ENCODE results near the gene CCND1. TPM values are rescaled to one million over a fixed set of nuclear protein-coding genes. Genes with fewer than 3 reads are reported as not detected.

CCND1 gene
- total and polyA plus RNA-seq, 2 donors (not counting 1 experiment from before 2014, with no cell fraction given): 322 to 548 TPM

DNA sequence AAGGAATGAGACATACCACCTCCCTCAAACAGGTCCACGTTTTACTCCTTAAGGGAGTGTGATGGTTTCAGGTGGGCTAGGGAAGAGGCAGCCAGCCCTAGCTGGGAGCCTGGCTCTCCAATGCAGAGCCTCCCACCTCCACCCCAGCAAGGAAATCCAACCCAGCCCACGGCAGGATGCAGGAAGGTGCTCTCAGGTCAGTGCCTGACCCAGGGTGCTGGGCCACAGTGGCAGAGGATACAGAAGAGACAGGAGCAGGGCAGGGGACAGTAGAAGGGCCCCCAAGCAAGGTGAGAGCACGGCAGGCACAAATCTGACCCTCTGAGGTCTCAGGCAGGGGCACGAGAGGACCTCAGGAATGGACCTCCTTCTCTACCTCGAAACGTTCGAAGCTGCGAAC, 26.9 kb upstream of the CCND1 start:
- H3K4me2 ChIP-seq (ENCODE audit: extremely low read depth, insufficient read depth, low read length): no peak overlapping the region
- no peak for DNase-seq (ENCODE audit: low read depth in 2 of 2)
- H3K4me3 ChIP-seq (replicated peaks in 1 of 4; ENCODE audit: control extremely low read depth in 1 of 4, insufficient read depth in 1 of 4, low read depth in 3 of 4, low read length in 4 of 4): no peak overlapping the region
- H3K27ac ChIP-seq (ENCODE audit: insufficient read depth, low read length): no peak overlapping the region
- H3K9ac ChIP-seq (ENCODE audit: insufficient read depth, low read length): no peak overlapping the region
- H4K20me1 ChIP-seq (ENCODE audit: control insufficient read depth, extremely low read depth, insufficient read depth, low read length): no peaks in the 10 kb centered on the region
- no peak for TF ChIP-seq EZH2 (IDR thresholded peaks at IDR 0.05; ENCODE audit: low read length, missing control alignments)
- TF ChIP-seq, protein P1, sequence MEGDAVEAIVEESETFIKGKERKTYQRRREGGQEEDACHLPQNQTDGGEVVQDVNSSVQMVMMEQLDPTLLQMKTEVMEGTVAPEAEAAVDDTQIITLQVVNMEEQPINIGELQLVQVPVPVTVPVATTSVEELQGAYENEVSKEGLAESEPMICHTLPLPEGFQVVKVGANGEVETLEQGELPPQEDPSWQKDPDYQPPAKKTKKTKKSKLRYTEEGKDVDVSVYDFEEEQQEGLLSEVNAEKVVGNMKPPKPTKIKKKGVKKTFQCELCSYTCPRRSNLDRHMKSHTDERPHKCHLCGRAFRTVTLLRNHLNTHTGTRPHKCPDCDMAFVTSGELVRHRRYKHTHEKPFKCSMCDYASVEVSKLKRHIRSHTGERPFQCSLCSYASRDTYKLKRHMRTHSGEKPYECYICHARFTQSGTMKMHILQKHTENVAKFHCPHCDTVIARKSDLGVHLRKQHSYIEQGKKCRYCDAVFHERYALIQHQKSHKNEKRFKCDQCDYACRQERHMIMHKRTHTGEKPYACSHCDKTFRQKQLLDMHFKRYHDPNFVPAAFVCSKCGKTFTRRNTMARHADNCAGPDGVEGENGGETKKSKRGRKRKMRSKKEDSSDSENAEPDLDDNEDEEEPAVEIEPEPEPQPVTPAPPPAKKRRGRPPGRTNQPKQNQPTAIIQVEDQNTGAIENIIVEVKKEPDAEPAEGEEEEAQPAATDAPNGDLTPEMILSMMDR (conservative IDR thresholded peaks at IDR 0.05 in 1 of 2, IDR thresholded peaks at IDR 0.05 in 1 of 2; ENCODE audit: low read depth in 1 of 2, low read length in 2 of 2): no peak
- H3K27me3 ChIP-seq (ENCODE audit: control insufficient read depth, insufficient read depth, low read length): no peaks in the 10 kb centered on the region
- H3K4me1 ChIP-seq (ENCODE audit: control insufficient read depth, extremely low read depth, insufficient read depth, low read length): no peaks in the 10 kb centered on the region
- H3K36me3 ChIP-seq (ENCODE audit: control insufficient read depth, insufficient read depth, low read length): no peaks in the 10 kb centered on the region
- H3K9me3 ChIP-seq (ENCODE audit: control insufficient read depth, insufficient read depth, low read depth, low read length): no peaks in the 10 kb centered on the region
- H2AFZ ChIP-seq (ENCODE audit: low read length): no peak overlapping the region
- H3K79me2 ChIP-seq (ENCODE audit: control insufficient read depth, insufficient read depth, low read length): no peaks in the 10 kb centered on the region

DNA sequence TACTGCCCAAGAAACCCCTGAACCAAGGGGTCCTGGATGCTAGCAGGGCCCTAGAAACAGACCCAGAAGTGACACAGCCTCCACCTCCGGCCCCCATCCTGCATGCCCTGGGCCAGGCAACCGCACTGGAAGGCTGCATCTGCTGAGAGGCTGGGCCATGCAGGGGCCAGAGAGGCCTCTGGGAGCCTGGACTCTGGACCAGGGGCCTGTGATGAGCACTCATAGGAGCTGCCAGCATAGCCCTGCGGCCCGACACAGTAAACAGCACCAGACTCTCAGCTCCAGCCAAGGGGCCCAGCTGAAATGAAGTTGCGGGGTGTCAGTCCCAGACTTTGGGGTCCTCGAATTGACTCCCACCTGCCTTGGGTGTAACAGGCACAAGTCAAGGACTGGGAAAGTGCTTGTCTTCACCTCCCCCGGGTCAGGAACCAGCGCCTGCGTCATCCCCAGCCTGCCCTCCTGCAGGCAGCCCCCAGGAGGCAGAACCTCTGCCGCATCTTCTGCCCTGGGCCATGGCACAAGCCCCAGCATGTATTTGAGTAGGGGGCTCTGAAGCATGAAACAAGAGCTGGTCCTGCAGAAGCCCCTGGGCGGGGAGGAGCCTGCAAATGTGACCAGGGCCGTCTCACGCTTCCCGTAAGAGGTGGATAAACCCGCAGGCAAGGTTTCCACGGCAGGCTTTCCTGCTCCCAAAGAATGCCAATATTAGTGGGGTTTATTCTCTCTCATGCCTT, 25.2 kb upstream of the CCND1 start:
- TF ChIP-seq EZH2 (IDR thresholded peaks at IDR 0.05; ENCODE audit: low read length, missing control alignments): no peak
- TF ChIP-seq, protein P1 (conservative IDR thresholded peaks at IDR 0.05 in 1 of 2, IDR thresholded peaks at IDR 0.05 in 1 of 2; ENCODE audit: low read depth in 1 of 2, low read length in 2 of 2): no peak
- no peak overlapping the region for H2AFZ ChIP-seq (ENCODE audit: low read length)
- no peak for DNase-seq (ENCODE audit: low read depth in 2 of 2)
- no peak overlapping the region for H3K4me3 ChIP-seq (replicated peaks in 1 of 4; ENCODE audit: control extremely low read depth in 1 of 4, insufficient read depth in 1 of 4, low read depth in 3 of 4, low read length in 4 of 4)
- no peaks in the 10 kb centered on the region for H3K36me3 ChIP-seq (ENCODE audit: control insufficient read depth, insufficient read depth, low read length)
- no peaks in the 10 kb centered on the region for H4K20me1 ChIP-seq (ENCODE audit: control insufficient read depth, extremely low read depth, insufficient read depth, low read length)
- H3K79me2 ChIP-seq (ENCODE audit: control insufficient read depth, insufficient read depth, low read length): no peaks in the 10 kb centered on the region
- no peaks in the 10 kb centered on the region for H3K9me3 ChIP-seq (ENCODE audit: control insufficient read depth, insufficient read depth, low read depth, low read length)
- H3K4me2 ChIP-seq (ENCODE audit: extremely low read depth, insufficient read depth, low read length): no peak overlapping the region
- no peak overlapping the region for H3K9ac ChIP-seq (ENCODE audit: insufficient read depth, low read length)
- H3K27me3 ChIP-seq (ENCODE audit: control insufficient read depth, insufficient read depth, low read length): no peaks in the 10 kb centered on the region
- H3K4me1 ChIP-seq (ENCODE audit: control insufficient read depth, extremely low read depth, insufficient read depth, low read length): no peaks in the 10 kb centered on the region
- no peak overlapping the region for H3K27ac ChIP-seq (ENCODE audit: insufficient read depth, low read length)

DNA sequence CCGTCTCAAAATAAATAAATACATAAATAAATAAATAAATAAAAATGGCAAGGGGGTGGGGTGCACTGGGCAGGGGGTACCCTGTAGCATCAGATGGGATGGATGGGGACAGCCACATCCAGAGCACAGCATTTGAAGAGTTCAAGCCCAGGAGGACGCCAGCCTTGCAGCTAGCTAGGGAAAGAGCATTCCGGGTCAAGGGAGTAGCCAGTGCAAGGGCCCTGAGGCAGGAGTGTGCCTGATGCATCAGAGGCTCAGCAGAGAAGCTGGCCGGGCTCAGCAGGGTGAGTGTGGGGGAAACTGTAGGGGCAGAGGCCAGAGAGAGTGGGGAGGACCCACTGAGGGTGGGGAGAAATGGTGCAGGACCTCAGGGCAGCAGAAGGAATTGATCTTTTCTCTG, 23.7 kb upstream of the CCND1 start:
- Histone ChIP-seq H3K79me2 (ENCODE audit: control insufficient read depth, insufficient read depth, low read length) (no peaks in the 10 kb centered on the region), H3K9me3 (ENCODE audit: control insufficient read depth, insufficient read depth, low read depth, low read length) (no peaks in the 10 kb centered on the region), H3K27me3 (ENCODE audit: control insufficient read depth, insufficient read depth, low read length) (no peaks in the 10 kb centered on the region), H3K27ac (ENCODE audit: insufficient read depth, low read length) (no peak overlapping the region), H3K9ac (ENCODE audit: insufficient read depth, low read length) (no peak overlapping the region), H4K20me1 (ENCODE audit: control insufficient read depth, extremely low read depth, insufficient read depth, low read length) (no peaks in the 10 kb centered on the region), H3K4me3 (replicated peaks in 1 of 4; ENCODE audit: control extremely low read depth in 1 of 4, insufficient read depth in 1 of 4, low read depth in 3 of 4, low read length in 4 of 4) (no peak overlapping the region), H3K36me3 (ENCODE audit: control insufficient read depth, insufficient read depth, low read length) (no peaks in the 10 kb centered on the region), H3K4me1 (ENCODE audit: control insufficient read depth, extremely low read depth, insufficient read depth, low read length) (no peaks in the 10 kb centered on the region), H3K4me2 (ENCODE audit: extremely low read depth, insufficient read depth, low read length) (no peak overlapping the region), H2AFZ (ENCODE audit: low read length) (no peak overlapping the region)
- TF ChIP-seq EZH2 (IDR thresholded peaks at IDR 0.05; ENCODE audit: low read length, missing control alignments): no peak
- TF ChIP-seq, protein P1 (conservative IDR thresholded peaks at IDR 0.05 in 1 of 2, IDR thresholded peaks at IDR 0.05 in 1 of 2; ENCODE audit: low read depth in 1 of 2, low read length in 2 of 2): no peak
- DNase-seq (ENCODE audit: low read depth in 2 of 2): no peak
